PC-9 (cell line): ENCODE results near the gene BTN2A1. TPM values are rescaled to one million over a fixed set of nuclear protein-coding genes. Genes with fewer than 3 reads are reported as not detected.

Source experiments
- BruUV-seq: library from RNA; stranded (reverse); fragments of 400-500 nt; replicated peaks from 2 replicates; lab custom pipeline; 2021; lab: Mats Ljungman, UMichigan
- CTCF ChIA-PET: fragments of 300-600 bp; sonication (Branson Sonifier 250); formaldehyde crosslinking; loops from one replicate; lab custom pipeline; 2022; ENCODE audit warnings: antibody characterized with exemption; lab: Charles Lee
- POLR2A ChIA-PET: fragments of 300-600 bp; sonication (Branson Sonifier 250); formaldehyde crosslinking; loops from one replicate; lab custom pipeline; 2022; ENCODE audit warnings: antibody characterized with exemption; ENCODE audit not compliant: unreplicated experiment; lab: Charles Lee
- DNase-seq, 2 experiments: peaks; one replicate each; pipeline versions ENCODE4 v3.0.0 to v3.0.0-alpha.2; 2015 to 2022; ENCODE audit warnings: mixed read lengths in 1 of 2
- H2AFZ ChIP-seq: fragments of 200-600 bp; sonication (generic); 2 replicates; pipeline ENCODE4 v1.8.1; 2017; ENCODE audit warnings: antibody characterized with exemption
- H3F3A ChIP-seq: fragments of 200-600 bp; sonication (generic); 2 replicates; pipeline ENCODE4 v1.8.1; 2017; ENCODE audit warnings: antibody characterized with exemption, mild to moderate bottlenecking, low read depth; ENCODE audit not compliant: insufficient read depth
- H3K27ac ChIP-seq: fragments of 200-600 bp; sonication (generic); 2 replicates; pipeline ENCODE4 v1.6.1; 2016; ENCODE audit warnings: mixed run types
- H3K27me3 ChIP-seq: fragments of 200-600 bp; sonication (generic); 2 replicates; pipeline ENCODE4 v1.6.1; 2016; ENCODE audit warnings: low read depth, mixed run types; ENCODE audit not compliant: insufficient read depth
- H3K36me3 ChIP-seq: fragments of 200-600 bp; sonication (generic); 2 replicates; pipeline ENCODE4 v1.6.1; 2016; ENCODE audit warnings: low read depth, mixed run types
- H3K4me1 ChIP-seq: fragments of 200-600 bp; sonication (generic); replicated peaks from 2 replicates; pipeline ENCODE4 v1.6.1; 2016; ENCODE audit warnings: mixed run types; ENCODE audit not compliant: insufficient read depth
- H3K4me2 ChIP-seq: fragments of 200-600 bp; sonication (generic); 2 replicates; pipeline ENCODE4 v1.6.1; 2017; ENCODE audit warnings: mixed run types
- H3K4me3 ChIP-seq: fragments of 200-600 bp; sonication (generic); 2 replicates; pipeline ENCODE4 v1.6.1; 2016; ENCODE audit warnings: mixed run types
- H3K79me2 ChIP-seq: fragments of 200-600 bp; sonication (generic); 2 replicates; pipeline ENCODE4 v1.6.1; 2017; ENCODE audit warnings: low read depth, mixed run types
- H3K9me2 ChIP-seq: fragments of 200-600 bp; sonication (generic); 2 replicates; pipeline ENCODE4 v1.8.1; 2017; ENCODE audit warnings: mild to moderate bottlenecking; ENCODE audit not compliant: insufficient read depth
- H3K9me3 ChIP-seq: fragments of 200-600 bp; sonication (generic); 2 replicates; pipeline ENCODE4 v1.8.1; 2016; ENCODE audit warnings: low read depth; ENCODE audit not compliant: insufficient read depth
- H4K20me1 ChIP-seq: fragments of 200-600 bp; sonication (generic); 2 replicates; pipeline ENCODE4 v1.8.1; 2017; ENCODE audit not compliant: insufficient read depth
- EZH2 ChIP-seq: fragments of 200-600 bp; sonication (generic); IDR thresholded peaks from 2 replicates; pipeline ENCODE4 v1.8.0; 2017; ENCODE audit warnings: antibody characterized with exemption, low read depth
- intact Hi-C: fragments of 100-400 bp; cut with micrococcal nuclease; formaldehyde crosslinking; loops from one replicate; pipeline ENCODE4 v1.10.0; 2022; ENCODE audit not compliant: unreplicated experiment
- total RNA-seq: library from RNA; stranded (reverse); gene quantifications from 2 replicates; pipeline ENCODE4 v1.2.3, GENCODE V29; 2021
- TF ChIP-seq, protein P1 (sequence below): fragments of 200-600 bp; sonication (generic); conservative IDR thresholded peaks from 2 replicates; pipeline ENCODE4 v1.6.1; 2017; ENCODE audit warnings: mixed run types, antibody characterized with exemption, mild to moderate bottlenecking, moderate library complexity

The BTN2A1 gene
- total RNA-seq, 1 experiment from 2014 or later = 19.5 TPM

DNA sequence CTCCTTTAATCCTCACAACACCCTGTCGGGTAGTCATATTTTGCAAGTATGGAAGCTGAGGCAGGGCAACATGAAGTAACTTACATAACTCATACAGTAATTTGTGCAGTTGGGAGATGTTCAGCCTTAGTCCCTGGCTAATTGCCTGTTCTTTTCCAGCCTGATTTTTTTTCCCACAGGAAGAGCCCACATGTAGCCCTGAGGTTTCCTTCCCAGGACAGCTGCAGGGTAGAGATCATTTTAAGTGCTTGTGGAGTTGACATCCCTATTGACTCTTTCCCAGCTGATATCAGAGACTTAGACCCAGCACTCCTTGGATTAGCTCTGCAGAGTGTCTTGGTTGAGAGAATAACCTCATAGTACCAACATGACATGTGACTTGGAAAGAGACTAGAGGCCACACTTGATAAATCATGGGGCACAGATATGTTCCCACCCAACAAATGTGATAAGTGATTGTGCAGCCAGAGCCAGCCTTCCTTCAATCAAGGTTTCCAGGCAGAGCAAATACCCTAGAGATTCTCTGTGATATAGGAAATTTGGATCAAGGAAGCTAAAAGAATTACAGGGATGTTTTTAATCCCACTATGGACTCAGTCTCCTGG is 5.0 kb upstream of the BTN2A1 start:
- Histone ChIP-seq H4K20me1 (no peaks in the 10 kb centered on the region), H3K9me2 (no peaks in the 10 kb centered on the region), H3K4me3 (no peak overlapping the region), H3K79me2 (no peaks in the 10 kb centered on the region), H3K9me3 (no peaks in the 10 kb centered on the region), H3K27ac (no peak overlapping the region), H3K27me3 (no peaks in the 10 kb centered on the region), H3K4me1 (no peaks in the 10 kb centered on the region; the same call in 1 of the 2 replicates), H3K4me2 (no peak overlapping the region), H2AFZ (no peak overlapping the region), H3K36me3 (no peaks in the 10 kb centered on the region), H3F3A (no peaks in the 10 kb centered on the region)
- no peak for TF ChIP-seq EZH2
- ChIA-PET CTCF (no interaction called here), POLR2A (interaction anchor here (0.6 kb wide), 1 partner anchor 85 kb away, joined by 4 read pairs; the partner anchor contains the start of gene HMGN4)
- no peak for DNase-seq
- BruUV-seq = no TSS peak
- intact Hi-C loops = loop anchor here (10.0 kb wide), 1 partner anchor 108 kb away; no protein-coding TSS in a partner anchor

DNA sequence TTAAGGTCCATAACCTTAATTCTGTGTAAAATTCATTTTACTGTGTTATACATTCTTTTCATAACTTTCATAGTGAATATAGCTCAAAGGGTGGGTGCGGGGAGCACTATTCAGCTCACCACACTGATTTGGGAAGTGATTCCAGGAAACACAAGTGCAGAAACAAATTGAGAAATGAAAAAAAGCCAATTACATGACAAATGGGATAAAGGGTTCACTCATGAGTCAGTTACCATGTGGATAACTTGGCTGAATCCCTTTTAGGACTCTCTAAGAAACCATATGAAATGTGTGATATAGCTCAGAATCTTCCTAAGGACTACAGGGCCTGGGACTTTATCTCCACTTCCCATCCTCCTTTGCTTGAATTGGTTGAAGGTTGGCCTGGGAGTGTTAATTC is 3.1 kb upstream of the BTN2A1 start:
- Histone ChIP-seq H3K9me2 (no peaks in the 10 kb centered on the region), H3K4me2 (no peak overlapping the region), H3K36me3 (no peaks in the 10 kb centered on the region), H4K20me1 (no peaks in the 10 kb centered on the region), H3K4me1 (peaks cover 6% of the 10 kb centered on the region), H3K79me2 (peaks cover 16% of the 10 kb centered on the region), H3K4me3 (no peak overlapping the region), H3K27ac (no peak overlapping the region), H2AFZ (no peak overlapping the region), H3K27me3 (no peaks in the 10 kb centered on the region), H3K9me3 (no peaks in the 10 kb centered on the region), H3F3A (no peaks in the 10 kb centered on the region)
- ChIA-PET POLR2A (no interaction called here), CTCF (no interaction called here)
- TF ChIP-seq EZH2 = no peak
- TF ChIP-seq, protein P1, sequence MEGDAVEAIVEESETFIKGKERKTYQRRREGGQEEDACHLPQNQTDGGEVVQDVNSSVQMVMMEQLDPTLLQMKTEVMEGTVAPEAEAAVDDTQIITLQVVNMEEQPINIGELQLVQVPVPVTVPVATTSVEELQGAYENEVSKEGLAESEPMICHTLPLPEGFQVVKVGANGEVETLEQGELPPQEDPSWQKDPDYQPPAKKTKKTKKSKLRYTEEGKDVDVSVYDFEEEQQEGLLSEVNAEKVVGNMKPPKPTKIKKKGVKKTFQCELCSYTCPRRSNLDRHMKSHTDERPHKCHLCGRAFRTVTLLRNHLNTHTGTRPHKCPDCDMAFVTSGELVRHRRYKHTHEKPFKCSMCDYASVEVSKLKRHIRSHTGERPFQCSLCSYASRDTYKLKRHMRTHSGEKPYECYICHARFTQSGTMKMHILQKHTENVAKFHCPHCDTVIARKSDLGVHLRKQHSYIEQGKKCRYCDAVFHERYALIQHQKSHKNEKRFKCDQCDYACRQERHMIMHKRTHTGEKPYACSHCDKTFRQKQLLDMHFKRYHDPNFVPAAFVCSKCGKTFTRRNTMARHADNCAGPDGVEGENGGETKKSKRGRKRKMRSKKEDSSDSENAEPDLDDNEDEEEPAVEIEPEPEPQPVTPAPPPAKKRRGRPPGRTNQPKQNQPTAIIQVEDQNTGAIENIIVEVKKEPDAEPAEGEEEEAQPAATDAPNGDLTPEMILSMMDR = no peak
- no peak for DNase-seq
- intact Hi-C loops = loop anchor here (10.0 kb wide), 1 partner anchor 110 kb away; no protein-coding TSS in a partner anchor
- BruUV-seq = no TSS peak

DNA sequence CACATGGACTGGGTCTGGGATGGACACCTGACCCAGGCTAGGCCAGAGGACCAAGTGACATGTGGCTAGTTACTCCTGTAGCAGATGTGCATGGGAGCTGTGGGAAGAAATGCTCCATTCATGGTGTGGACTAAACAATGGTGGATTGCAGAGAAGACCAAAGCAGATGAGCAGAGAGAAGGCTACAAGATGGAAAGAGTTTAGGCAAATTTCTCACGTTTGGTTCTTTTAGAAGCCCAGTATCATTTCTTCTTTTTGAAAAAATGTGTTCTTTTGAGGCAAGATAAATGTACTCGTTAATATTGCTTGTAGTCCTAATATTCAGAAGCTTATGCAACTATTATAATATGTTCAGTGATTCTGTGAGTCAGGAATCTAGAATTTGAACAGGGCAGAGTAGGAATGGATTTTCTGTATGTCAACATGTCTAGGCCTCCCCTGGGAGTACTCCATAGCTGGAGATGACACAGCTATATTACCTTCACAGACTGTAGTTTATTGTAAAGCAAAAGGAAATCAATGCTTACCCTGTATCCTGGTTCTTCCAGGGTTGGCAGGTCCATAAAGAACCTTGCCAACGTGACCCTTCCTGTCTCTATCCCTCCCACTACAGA is 2.3 kb upstream of the BTN2A1 start:
- ChIA-PET CTCF (no interaction called here), POLR2A (no interaction called here)
- Histone ChIP-seq H3K36me3 (0 out of 2 replicates have a peak, but pooled peaks cover 6% of the 10 kb centered on the region), H3K4me2 (no peak overlapping the region), H4K20me1 (no peaks in the 10 kb centered on the region), H3K9me2 (no peaks in the 10 kb centered on the region), H3K27ac (no peak overlapping the region), H3K9me3 (no peaks in the 10 kb centered on the region), H3K79me2 (peaks cover 25% of the 10 kb centered on the region), H3F3A (no peaks in the 10 kb centered on the region), H3K27me3 (no peaks in the 10 kb centered on the region), H2AFZ (no peak overlapping the region), H3K4me1 (peaks cover 6% of the 10 kb centered on the region), H3K4me3 (no peak overlapping the region)
- BruUV-seq = no TSS peak
- TF ChIP-seq, protein P1 = no peak
- TF ChIP-seq EZH2 = no peak
- DNase-seq = no peak
- intact Hi-C loops = loop anchor here (10.0 kb wide), 1 partner anchor 111 kb away; no protein-coding TSS in a partner anchor
